Keratinocyte (primary cell): ENCODE data around the gene ANTXRL. TPM values are rescaled to one million over a fixed set of nuclear protein-coding genes. Genes with fewer than 3 reads are reported as not detected.
"Not testable (repeated sequence)": the region's sequence is repeated elsewhere in the genome, so short reads cannot be mapped to it uniquely, and the experiment has no call there.

ENCODE experiments used
- DNase-seq: peaks from one replicate; pipeline ENCODE4 v3.0.0-alpha.2; 2011; ENCODE audit warnings: low read depth, missing footprints, low spot score
- FAIRE-seq: peaks from 2 replicates; lab custom pipeline; 2011; peaks lifted over from hg19 to GRCh38; lab: Jason Lieb, UNC
- H2AFZ ChIP-seq: 2 replicates; pipeline ENCODE4 v1.6.0; 2012; ENCODE audit warnings: low read length, control low read depth, inconsistent platforms; ENCODE audit not compliant: control insufficient read depth
- H3K27ac ChIP-seq: 2 replicates; pipeline ENCODE4 v1.5.1; 2011; ENCODE audit warnings: low read length; ENCODE audit not compliant: control insufficient read depth, insufficient read depth
- H3K27me3 ChIP-seq: 3 replicates; pipeline ENCODE4 v1.6.0; 2011; ENCODE audit warnings: low read length; ENCODE audit not compliant: control insufficient read depth, insufficient read depth; ENCODE audit errors: extremely low read depth
- H3K36me3 ChIP-seq, 2 experiments: 2 replicates in 1 of 2; 3 replicates in 1 of 2; pipeline ENCODE4 v1.5.1; 2011; ENCODE audit warnings: low read length in 2 of 2, mild to moderate bottlenecking in 1 of 2; ENCODE audit not compliant: control insufficient read depth in 2 of 2, insufficient read depth in 2 of 2; ENCODE audit errors: extremely low read depth in 1 of 2
- H3K4me1 ChIP-seq: 3 replicates; pipeline ENCODE4 v1.5.1; 2011; ENCODE audit warnings: low read length; ENCODE audit not compliant: control insufficient read depth, insufficient read depth; ENCODE audit errors: extremely low read depth
- H3K4me2 ChIP-seq: 3 replicates; pipeline ENCODE4 v1.6.0; 2011; ENCODE audit warnings: low read depth, low read length; ENCODE audit not compliant: control insufficient read depth, insufficient read depth; ENCODE audit errors: extremely low read depth
- H3K4me3 ChIP-seq, 3 experiments: fragments of 200-600 bp in 1 of 3; sonication (generic) in 1 of 3; 2 replicates in 2 of 3; 3 replicates in 1 of 3; pipeline ENCODE4 v1.5.1; 2011 to 2016; ENCODE audit warnings: low read length in 3 of 3, mild to moderate bottlenecking in 3 of 3, control low read depth in 2 of 3, inconsistent platforms in 1 of 3, low read depth in 1 of 3, mixed read lengths in 1 of 3, mixed run types in 1 of 3, moderate library complexity in 1 of 3; ENCODE audit not compliant: control insufficient read depth in 2 of 3, insufficient read depth in 2 of 3; ENCODE audit errors: extremely low read depth in 1 of 3
- H3K79me2 ChIP-seq: 2 replicates; pipeline ENCODE4 v1.6.0; 2012; ENCODE audit warnings: low read length; ENCODE audit not compliant: control insufficient read depth, insufficient read depth
- H3K9ac ChIP-seq: 3 replicates; pipeline ENCODE4 v1.6.0; 2011; ENCODE audit warnings: low read length; ENCODE audit not compliant: control insufficient read depth, insufficient read depth; ENCODE audit errors: extremely low read depth
- H3K9me1 ChIP-seq: 3 replicates; pipeline ENCODE4 v1.6.0; 2011; ENCODE audit warnings: low read length; ENCODE audit not compliant: control insufficient read depth, insufficient read depth; ENCODE audit errors: extremely low read depth
- H3K9me3 ChIP-seq: 2 replicates; pipeline ENCODE4 v1.5.1; 2012; ENCODE audit warnings: low read depth, low read length; ENCODE audit not compliant: control insufficient read depth
- H4K20me1 ChIP-seq: 3 replicates; pipeline ENCODE4 v1.6.0; 2011; ENCODE audit warnings: low read length; ENCODE audit not compliant: control insufficient read depth, insufficient read depth; ENCODE audit errors: extremely low read depth
- EZH2 ChIP-seq: IDR thresholded peaks from one replicate; pipeline ENCODE4 v1.6.1; 2012; ENCODE audit warnings: inconsistent platforms, mild to moderate bottlenecking, low read length, moderate library complexity
- dilution Hi-C: fragments of 300-500 bp; cut with MboI; formaldehyde crosslinking; loops from one replicate; pipeline ENCODE4 v1.7.0; 2020; ENCODE audit warnings: low sequenced_read_pairs; ENCODE audit not compliant: extremely low pct_ligation_motif_present
- polyA plus RNA-seq, 5 experiments: library from polyadenylated mRNA; depleted of rRNA in 3 of 5; stranded (reverse) in 3 of 5; stranded (forward) in 1 of 5; unstranded in 1 of 5; fragments of >200 nt; gene quantifications; 1 replicate in 1 of 5; 2 replicates in 3 of 5; 3 replicates in 1 of 5; pipeline versions ENCODE4 v1.2.1 to v1.2.3, GENCODE V29; 2011 to 2012; ENCODE audit warnings: missing spikeins in 2 of 5, low read depth in 1 of 5, low replicate concordance in 1 of 5
- TF ChIP-seq, protein P1 (sequence below), 3 experiments: IDR thresholded peaks in 1 of 3; conservative IDR thresholded peaks in 1 of 3; optimal IDR thresholded peaks in 1 of 3; 2 replicates in 2 of 3; 3 replicates in 1 of 3; pipeline versions ENCODE3 to v1.5.1; 2011; ENCODE audit warnings: low read length in 3 of 3, mild to moderate bottlenecking in 3 of 3, moderate library complexity in 2 of 3, control low read depth in 1 of 3, inconsistent platforms in 1 of 3; ENCODE audit not compliant: insufficient read depth in 2 of 3; ENCODE audit errors: extremely low read depth in 1 of 3

The ANTXRL gene
- polyA plus RNA-seq, 1 donor (not counting 4 experiments of a cell fraction or from before 2014, with no cell fraction given) = not detected

DNA sequence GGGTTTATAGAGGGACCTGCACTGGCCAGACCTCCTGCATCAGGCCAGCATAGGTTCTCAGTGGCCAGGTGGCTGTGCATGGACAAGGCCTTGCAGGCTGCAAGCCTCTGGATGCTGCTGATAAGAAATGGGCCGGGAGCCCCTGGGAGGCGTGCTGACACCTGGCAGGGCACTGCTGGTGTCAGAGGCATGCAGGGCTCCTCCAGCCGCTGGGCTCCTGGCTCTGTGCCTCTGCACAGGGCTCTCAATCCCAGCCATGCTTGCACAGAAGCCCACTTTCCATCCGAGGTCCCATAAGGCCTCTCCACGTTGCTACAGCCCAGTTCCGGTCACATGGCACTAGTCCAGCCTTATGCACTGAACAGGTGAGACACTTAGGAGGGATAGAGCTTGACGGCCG is 27.3 kb downstream of the ANTXRL start:
- dilution Hi-C loops = no loop called here
- H3K9me3 ChIP-seq = no peaks in the 10 kb centered on the region
- no peak for DNase-seq

GRCh38 chr10:46315071-46315860 is 28.5 kb downstream of the ANTXRL start:
- H3K9ac ChIP-seq, H3K9me3 ChIP-seq, H4K20me1 ChIP-seq, H3K4me3 ChIP-seq, H3K27me3 ChIP-seq, H3K27ac ChIP-seq, dilution Hi-C loops, H3K79me2 ChIP-seq, FAIRE-seq, H3K9me1 ChIP-seq, H3K36me3 ChIP-seq: not testable (repeated sequence)
- peak overlapping the region; percentile 17 for H3K4me2 ChIP-seq
- peaks cover 13% of the 10 kb centered on the region for H3K4me1 ChIP-seq
- peak; percentile 32 for DNase-seq
- peak overlapping the region; percentile 53 for H2AFZ ChIP-seq

More for the DNA sequence above, 27.3 kb downstream of the ANTXRL start:
- H3K36me3 ChIP-seq = no peaks in the 10 kb centered on the region
- no peak overlapping the region for H3K9ac ChIP-seq
- H3K4me1 ChIP-seq = peaks cover 13% of the 10 kb centered on the region
- H3K79me2 ChIP-seq = no peaks in the 10 kb centered on the region
- no peak for TF ChIP-seq EZH2
- TF ChIP-seq, protein P1, sequence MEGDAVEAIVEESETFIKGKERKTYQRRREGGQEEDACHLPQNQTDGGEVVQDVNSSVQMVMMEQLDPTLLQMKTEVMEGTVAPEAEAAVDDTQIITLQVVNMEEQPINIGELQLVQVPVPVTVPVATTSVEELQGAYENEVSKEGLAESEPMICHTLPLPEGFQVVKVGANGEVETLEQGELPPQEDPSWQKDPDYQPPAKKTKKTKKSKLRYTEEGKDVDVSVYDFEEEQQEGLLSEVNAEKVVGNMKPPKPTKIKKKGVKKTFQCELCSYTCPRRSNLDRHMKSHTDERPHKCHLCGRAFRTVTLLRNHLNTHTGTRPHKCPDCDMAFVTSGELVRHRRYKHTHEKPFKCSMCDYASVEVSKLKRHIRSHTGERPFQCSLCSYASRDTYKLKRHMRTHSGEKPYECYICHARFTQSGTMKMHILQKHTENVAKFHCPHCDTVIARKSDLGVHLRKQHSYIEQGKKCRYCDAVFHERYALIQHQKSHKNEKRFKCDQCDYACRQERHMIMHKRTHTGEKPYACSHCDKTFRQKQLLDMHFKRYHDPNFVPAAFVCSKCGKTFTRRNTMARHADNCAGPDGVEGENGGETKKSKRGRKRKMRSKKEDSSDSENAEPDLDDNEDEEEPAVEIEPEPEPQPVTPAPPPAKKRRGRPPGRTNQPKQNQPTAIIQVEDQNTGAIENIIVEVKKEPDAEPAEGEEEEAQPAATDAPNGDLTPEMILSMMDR (optimal IDR thresholded peaks at IDR 0.05 in 1 of 3, IDR thresholded peaks at IDR 0.05 in 1 of 3, conservative IDR thresholded peaks at IDR 0.05 in 1 of 3; ENCODE audit: extremely low read depth in 1 of 3, insufficient read depth in 2 of 3, low read length in 3 of 3) = no peak
- H3K27me3 ChIP-seq = peaks cover 3% of the 10 kb centered on the region
- H4K20me1 ChIP-seq = no peaks in the 10 kb centered on the region
- H3K27ac ChIP-seq = no peak overlapping the region
- H3K9me1 ChIP-seq = no peaks in the 10 kb centered on the region
- FAIRE-seq = no peak
- H3K4me3 ChIP-seq = no peak overlapping the region
- H2AFZ ChIP-seq = no peak overlapping the region
- no peak overlapping the region for H3K4me2 ChIP-seq
